ENCODE data around the gene PLEKHA7.
"Not testable (repeated sequence)": the region's sequence is repeated elsewhere in the genome, so short reads cannot be mapped to it uniquely, and the experiment has no call there.

PLEKHA7 gene

GRCh38 chr11:16976379-16976778 is 37.8 kb downstream of the PLEKHA7 start:
- DNase-seq (ENCODE audit: low read depth), result no peak

- DNase-seq (ENCODE audit: low read depth), result no peak
Measured at GRCh38 chr11:16975906-16976305, 38.3 kb downstream of the PLEKHA7 start.

GRCh38 chr11:16973338-16973964 is 40.8 kb downstream of the PLEKHA7 start:
- no peak for DNase-seq (ENCODE audit: low read depth)

- no peak for DNase-seq (ENCODE audit: low read depth)
Measured at GRCh38 chr11:16969010-16969999, 44.9 kb downstream of the PLEKHA7 start.

- DNase-seq (ENCODE audit: low read depth), result no peak
Measured at GRCh38 chr11:16968196-16968595, 46.0 kb downstream of the PLEKHA7 start.

- no peak for DNase-seq (ENCODE audit: low read depth)
Measured at GRCh38 chr11:16966930-16967671, 47.1 kb downstream of the PLEKHA7 start.

- no peak for DNase-seq (ENCODE audit: low read depth)
Measured at GRCh38 chr11:16964501-16964900, 49.7 kb downstream of the PLEKHA7 start.

- DNase-seq (ENCODE audit: low read depth), result no peak
Measured at GRCh38 chr11:16963316-16963876, 50.8 kb downstream of the PLEKHA7 start.

GRCh38 chr11:16962589-16962988 is 51.6 kb downstream of the PLEKHA7 start:
- not testable (repeated sequence) for DNase-seq (ENCODE audit: low read depth)

- no peak for DNase-seq (ENCODE audit: low read depth)
Measured at GRCh38 chr11:16962146-16962545, 52.1 kb downstream of the PLEKHA7 start.

- DNase-seq (ENCODE audit: low read depth), result no peak
Measured at GRCh38 chr11:16960250-16960649, 54.0 kb downstream of the PLEKHA7 start.

GRCh38 chr11:16959602-16960001 is 54.6 kb downstream of the PLEKHA7 start:
- no peak for DNase-seq (ENCODE audit: low read depth)

GRCh38 chr11:16958833-16959232 is 55.4 kb downstream of the PLEKHA7 start:
- DNase-seq (ENCODE audit: low read depth), result no peak

- no peak for DNase-seq (ENCODE audit: low read depth)
Measured at GRCh38 chr11:16956538-16957153, 57.6 kb downstream of the PLEKHA7 start.

GRCh38 chr11:16953663-16954062 is 60.6 kb downstream of the PLEKHA7 start:
- DNase-seq (ENCODE audit: low read depth), result no peak

GRCh38 chr11:16946477-16947282 is 67.5 kb downstream of the PLEKHA7 start:
- no peak for DNase-seq (ENCODE audit: low read depth)

GRCh38 chr11:16945671-16946469 is 68.3 kb downstream of the PLEKHA7 start:
- no peak for DNase-seq (ENCODE audit: low read depth)

- no peak for DNase-seq (ENCODE audit: low read depth)
Measured at GRCh38 chr11:16942911-16943310, 71.3 kb downstream of the PLEKHA7 start.

- DNase-seq (ENCODE audit: low read depth), result no peak
Measured at GRCh38 chr11:16942342-16942741, 71.9 kb downstream of the PLEKHA7 start.

- DNase-seq (ENCODE audit: low read depth), result no peak
Measured at GRCh38 chr11:16941935-16942334, 72.3 kb downstream of the PLEKHA7 start.

Measured in activated T-cell treated with anti-CD3 and anti-CD28 coated beads for 1 hour (primary cell).